HL-60 (cell line): ENCODE measurements around the gene SP140.

Source experiments
- GABPA ChIP-seq: IDR thresholded peaks from 2 replicates; pipeline ENCODE4 v1.6.1; 2012; ENCODE audit warnings: low read depth
- POLR2AphosphoS5 ChIP-seq: IDR thresholded peaks from 2 replicates; pipeline ENCODE4 v1.6.1; 2012; ENCODE audit warnings: low read depth
- SPI1 ChIP-seq: IDR thresholded peaks from 2 replicates; pipeline ENCODE4 v1.6.1; 2012; ENCODE audit warnings: low read depth, mild to moderate bottlenecking, borderline replicate concordance
- TF ChIP-seq, protein P1 (sequence below): IDR thresholded peaks from one replicate; pipeline ENCODE4 v1.5.1; 2011; ENCODE audit warnings: low read length, control low read depth, inconsistent platforms; ENCODE audit not compliant: insufficient read depth
- TF ChIP-seq, protein P2 (sequence below): IDR thresholded peaks from 2 replicates; pipeline ENCODE4 v1.6.1; 2012; ENCODE audit warnings: low read depth; ENCODE audit not compliant: insufficient replicate concordance

DNA sequence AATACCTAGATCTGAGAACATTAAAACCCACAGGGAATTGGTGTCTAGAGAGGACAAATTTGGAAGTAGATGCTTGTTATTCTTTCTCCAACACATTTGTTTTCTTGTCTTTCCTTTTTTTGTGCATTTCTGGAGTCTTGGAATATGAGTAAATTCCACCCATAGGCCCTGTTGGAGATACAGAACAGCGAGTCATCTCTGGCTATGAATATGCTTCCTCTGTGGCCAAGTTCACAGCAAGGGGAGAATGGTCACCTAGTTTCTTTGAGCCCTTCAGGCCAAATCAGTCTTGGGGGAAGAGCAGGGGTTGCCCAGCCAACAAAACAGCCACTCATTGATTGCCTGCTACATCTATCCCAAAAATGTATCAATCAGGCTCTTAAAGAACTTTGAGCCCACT lies 132.8 kb downstream of the SP140 start:
- TF ChIP-seq, protein P1, sequence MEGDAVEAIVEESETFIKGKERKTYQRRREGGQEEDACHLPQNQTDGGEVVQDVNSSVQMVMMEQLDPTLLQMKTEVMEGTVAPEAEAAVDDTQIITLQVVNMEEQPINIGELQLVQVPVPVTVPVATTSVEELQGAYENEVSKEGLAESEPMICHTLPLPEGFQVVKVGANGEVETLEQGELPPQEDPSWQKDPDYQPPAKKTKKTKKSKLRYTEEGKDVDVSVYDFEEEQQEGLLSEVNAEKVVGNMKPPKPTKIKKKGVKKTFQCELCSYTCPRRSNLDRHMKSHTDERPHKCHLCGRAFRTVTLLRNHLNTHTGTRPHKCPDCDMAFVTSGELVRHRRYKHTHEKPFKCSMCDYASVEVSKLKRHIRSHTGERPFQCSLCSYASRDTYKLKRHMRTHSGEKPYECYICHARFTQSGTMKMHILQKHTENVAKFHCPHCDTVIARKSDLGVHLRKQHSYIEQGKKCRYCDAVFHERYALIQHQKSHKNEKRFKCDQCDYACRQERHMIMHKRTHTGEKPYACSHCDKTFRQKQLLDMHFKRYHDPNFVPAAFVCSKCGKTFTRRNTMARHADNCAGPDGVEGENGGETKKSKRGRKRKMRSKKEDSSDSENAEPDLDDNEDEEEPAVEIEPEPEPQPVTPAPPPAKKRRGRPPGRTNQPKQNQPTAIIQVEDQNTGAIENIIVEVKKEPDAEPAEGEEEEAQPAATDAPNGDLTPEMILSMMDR, result no peak
- TF ChIP-seq GABPA (no peak), SPI1 (no peak), POLR2AphosphoS5 (no peak)
- TF ChIP-seq, protein P2, sequence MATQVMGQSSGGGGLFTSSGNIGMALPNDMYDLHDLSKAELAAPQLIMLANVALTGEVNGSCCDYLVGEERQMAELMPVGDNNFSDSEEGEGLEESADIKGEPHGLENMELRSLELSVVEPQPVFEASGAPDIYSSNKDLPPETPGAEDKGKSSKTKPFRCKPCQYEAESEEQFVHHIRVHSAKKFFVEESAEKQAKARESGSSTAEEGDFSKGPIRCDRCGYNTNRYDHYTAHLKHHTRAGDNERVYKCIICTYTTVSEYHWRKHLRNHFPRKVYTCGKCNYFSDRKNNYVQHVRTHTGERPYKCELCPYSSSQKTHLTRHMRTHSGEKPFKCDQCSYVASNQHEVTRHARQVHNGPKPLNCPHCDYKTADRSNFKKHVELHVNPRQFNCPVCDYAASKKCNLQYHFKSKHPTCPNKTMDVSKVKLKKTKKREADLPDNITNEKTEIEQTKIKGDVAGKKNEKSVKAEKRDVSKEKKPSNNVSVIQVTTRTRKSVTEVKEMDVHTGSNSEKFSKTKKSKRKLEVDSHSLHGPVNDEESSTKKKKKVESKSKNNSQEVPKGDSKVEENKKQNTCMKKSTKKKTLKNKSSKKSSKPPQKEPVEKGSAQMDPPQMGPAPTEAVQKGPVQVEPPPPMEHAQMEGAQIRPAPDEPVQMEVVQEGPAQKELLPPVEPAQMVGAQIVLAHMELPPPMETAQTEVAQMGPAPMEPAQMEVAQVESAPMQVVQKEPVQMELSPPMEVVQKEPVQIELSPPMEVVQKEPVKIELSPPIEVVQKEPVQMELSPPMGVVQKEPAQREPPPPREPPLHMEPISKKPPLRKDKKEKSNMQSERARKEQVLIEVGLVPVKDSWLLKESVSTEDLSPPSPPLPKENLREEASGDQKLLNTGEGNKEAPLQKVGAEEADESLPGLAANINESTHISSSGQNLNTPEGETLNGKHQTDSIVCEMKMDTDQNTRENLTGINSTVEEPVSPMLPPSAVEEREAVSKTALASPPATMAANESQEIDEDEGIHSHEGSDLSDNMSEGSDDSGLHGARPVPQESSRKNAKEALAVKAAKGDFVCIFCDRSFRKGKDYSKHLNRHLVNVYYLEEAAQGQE, result no peak
